Measurements from ENCODE around the gene MTMR1.

The MTMR1 gene

DNA sequence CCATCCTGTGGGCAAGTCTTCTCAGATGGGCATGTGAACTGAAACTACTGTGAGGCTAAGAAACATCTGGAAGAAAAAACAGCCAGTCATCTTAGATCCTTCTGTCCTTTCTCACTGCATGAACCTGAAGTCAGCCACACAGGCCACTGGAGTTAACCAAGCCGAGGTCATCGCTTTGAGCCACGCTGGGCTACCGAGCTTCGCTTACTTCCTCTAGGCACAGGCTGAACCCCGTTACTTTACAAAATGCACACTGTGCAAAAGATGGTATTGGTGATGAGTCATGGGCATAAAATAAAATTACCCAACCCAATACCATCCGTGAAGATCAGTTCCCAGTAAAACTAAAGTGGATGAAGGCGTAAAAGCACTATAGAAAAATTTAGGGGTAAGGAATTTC lies 86.2 kb downstream of the MTMR1 start:
- no peak for DNase-seq (ENCODE audit: low read depth)

DNA sequence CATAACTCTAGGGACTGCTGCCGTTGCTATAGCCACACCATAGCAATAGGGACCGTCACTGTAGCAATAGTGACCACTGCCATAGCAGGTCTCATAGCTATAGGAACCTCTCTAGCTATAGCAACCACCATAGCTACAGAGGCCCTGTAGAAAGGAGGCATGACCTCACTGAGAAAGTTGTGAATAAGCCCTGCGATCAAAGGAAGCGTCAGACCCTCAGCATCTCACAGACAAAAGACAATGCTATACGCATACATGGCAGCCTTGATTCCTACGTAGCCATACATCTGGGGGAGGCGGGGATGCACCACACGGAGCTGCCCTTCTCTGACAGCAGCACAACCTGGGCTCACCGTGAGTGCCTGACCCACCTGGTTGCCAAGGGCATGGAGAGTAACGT lies 88.5 kb downstream of the MTMR1 start:
- no peak for DNase-seq (ENCODE audit: low read depth)

DNA sequence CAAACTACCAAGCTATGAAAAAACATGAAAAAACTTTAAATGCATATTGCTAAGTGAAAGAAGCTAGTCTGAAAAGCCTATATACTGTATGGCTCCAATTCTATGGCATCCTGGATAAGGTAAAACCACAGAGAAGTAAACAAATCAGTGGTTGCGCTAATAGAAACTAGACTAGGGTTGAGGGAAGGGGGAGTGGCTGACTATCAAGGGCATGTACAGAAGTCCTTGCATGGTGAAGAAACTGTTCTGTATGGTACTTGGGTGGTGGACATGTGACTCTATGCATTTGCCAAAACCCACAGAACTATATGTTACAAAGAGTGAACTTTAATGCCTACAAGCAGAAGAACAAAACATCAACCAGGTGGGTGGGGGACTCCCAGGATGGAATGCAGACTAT lies 96.8 kb downstream of the MTMR1 start:
- no peak for DNase-seq (ENCODE audit: low read depth)

DNA sequence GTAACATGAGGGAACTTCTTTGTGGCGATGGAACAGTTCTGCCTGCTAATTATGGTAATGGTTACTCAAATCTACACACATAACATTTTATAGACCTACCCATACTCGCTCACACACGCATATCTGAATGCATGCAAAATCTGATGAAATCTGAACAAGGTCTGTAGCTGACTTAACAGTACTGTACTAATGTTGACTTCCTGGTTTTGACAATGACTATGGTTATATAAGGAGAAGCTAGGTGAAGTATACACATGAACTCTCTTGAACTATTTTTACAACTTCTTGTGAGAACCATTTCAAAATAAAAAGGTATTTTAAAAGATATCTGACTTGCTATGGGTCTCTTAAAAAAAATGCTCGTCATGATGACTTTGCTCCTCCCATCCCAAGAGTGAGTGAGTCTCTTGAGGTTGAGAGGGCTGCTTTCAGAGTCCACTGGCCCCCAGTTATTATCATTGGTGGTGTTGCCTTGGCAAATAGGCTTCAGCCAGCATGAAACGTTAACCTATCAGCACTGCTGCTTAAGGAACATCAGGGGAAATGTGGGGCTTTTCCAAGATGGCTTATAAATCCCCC lies 99.8 kb downstream of the MTMR1 start:
- DNase-seq (ENCODE audit: low read depth) = no peak

DNA sequence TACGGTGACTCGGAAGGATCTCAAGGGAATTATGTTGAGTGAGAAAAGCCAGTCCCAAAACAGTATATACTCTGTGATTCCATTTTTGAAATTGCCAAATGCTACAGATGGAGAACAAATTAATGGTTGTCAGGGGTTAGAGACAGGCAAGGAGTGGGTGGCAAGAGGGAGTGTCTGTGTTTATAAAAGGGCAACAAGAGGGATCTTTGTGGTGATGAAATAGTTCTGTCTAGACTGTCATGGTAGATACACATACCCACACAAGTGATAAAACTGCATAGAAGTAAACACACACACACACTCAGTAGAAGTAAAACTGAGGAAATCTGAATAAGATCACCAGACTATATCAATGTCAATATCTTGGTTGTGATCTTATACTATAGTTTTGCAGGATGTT lies 112.5 kb downstream of the MTMR1 start:
- DNase-seq (ENCODE audit: low read depth) = no peak

DNA sequence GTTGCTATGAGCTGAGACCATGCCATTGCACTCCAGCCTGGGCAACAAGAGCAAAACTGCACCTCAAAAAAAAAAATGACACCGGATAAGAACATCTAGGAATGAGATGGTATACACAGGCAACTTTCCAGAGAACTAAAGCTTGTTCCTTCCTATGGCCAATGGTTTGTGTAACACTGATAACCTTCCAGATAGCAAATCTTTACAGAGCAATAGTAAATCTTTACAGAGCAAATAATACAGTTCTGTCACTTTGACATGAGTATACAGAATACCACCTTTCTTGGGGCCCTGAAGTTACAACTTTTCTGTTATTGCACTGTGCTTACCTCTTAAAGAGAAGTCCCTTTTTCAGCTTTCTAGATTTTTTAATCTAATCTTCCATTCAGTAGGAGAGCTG lies 113.6 kb downstream of the MTMR1 start:
- DNase-seq (ENCODE audit: low read depth) = no peak

DNA sequence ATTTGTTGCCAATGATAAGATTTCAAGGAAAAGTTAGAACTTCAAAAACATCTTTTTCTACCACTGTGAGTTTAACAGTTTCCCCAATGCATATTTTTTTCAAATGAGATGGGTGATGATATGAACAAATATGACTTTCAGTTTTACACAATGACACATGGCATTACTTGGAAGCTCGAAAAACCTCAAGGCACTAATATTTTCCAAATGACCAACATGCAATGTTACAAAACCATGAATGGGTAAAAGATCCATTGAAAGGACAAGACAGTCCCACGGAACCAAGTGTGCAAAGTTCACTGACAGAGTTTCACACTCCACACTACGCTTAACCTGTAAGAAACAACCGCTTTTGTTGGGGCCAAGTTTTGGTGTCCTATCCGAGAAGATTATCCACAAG lies 120.7 kb downstream of the MTMR1 start:
- peak; percentile 48 for DNase-seq (ENCODE audit: low read depth)

All from EH (cell line).